Stimulated activated CD4-positive, alpha-beta T cell treated with anti-CD3 and anti-CD28 coated beads, TNF-alpha, amount 100 ng/mL, for 1 hour (primary cell): ENCODE results near the gene FAM241A.
A peak's percentile ranks its signal among the peaks of the same experiment; 100 is the strongest.

ENCODE experiments used
- DNase-seq, 3 donors: peaks; one replicate each; pipeline ENCODE4 v3.0.0-alpha.2; 2020; ENCODE audit warnings: low read depth in 3 of 3, low spot score in 1 of 3

The FAM241A gene

GRCh38 chr4:112213091-112213490 lies 67.8 kb downstream of the FAM241A start:
- no peak for DNase-seq

- no peak for DNase-seq
These were observed 68.6 kb downstream of the FAM241A start for GRCh38 chr4:112213856-112214255.

- no peak for DNase-seq
These were observed 69.4 kb downstream of the FAM241A start for GRCh38 chr4:112214390-112215264.

GRCh38 chr4:112219826-112220366 lies 74.6 kb downstream of the FAM241A start:
- no peak for DNase-seq

GRCh38 chr4:112222219-112222955 lies 77.1 kb downstream of the FAM241A start:
- DNase-seq = no peak

- no peak for DNase-seq
These were observed 79.9 kb downstream of the FAM241A start for GRCh38 chr4:112225157-112225556.

GRCh38 chr4:112230879-112231778 lies 85.9 kb downstream of the FAM241A start:
- peak; percentile 86 to 95 (median 89) for DNase-seq

GRCh38 chr4:112231779-112232713 lies 86.8 kb downstream of the FAM241A start, which contains the start of gene AP1AR:
Gene AP1AR, plus strand, starts transcription at chr4:112231787. Its CDS starts 305 bp downstream, at chr4:112232092.
- DNase-seq = peak; percentile 40 to 66 (median 50)

- DNase-seq = peak in 1 of 3 donors; percentile 20
These were observed 89.8 kb downstream of the FAM241A start for GRCh38 chr4:112234952-112235609.

- no peak for DNase-seq
These were observed 90.8 kb downstream of the FAM241A start for GRCh38 chr4:112236040-112236439.

GRCh38 chr4:112238833-112239232 lies 93.6 kb downstream of the FAM241A start:
- DNase-seq = no peak
